Measurements from ENCODE around the gene MAPK8IP3. TPM values are rescaled to one million over a fixed set of nuclear protein-coding genes. Genes with fewer than 3 reads are reported as not detected.

Gene MAPK8IP3
- total and polyA plus RNA-seq, 9 of the 15 experiments (the other 6 are each of a cell fraction or from before 2014, with no cell fraction given): 0.17 to 58.7 (median 16.7) TPM

GRCh38 chr16:1676661-1677060 is 29.3 kb upstream of the MAPK8IP3 start:
- H3K9ac ChIP-seq (ENCODE audit: insufficient read depth in 1 of 2, low read depth in 2 of 2, low read length in 2 of 2): no peak overlapping the region
- peaks cover 36% of the 10 kb centered on the region for H3K79me2 ChIP-seq (ENCODE audit: control insufficient read depth, insufficient read depth, low read length)
- H3K4me3 ChIP-seq: no peak overlapping the region
- no peaks in the 10 kb centered on the region for H3K9me3 ChIP-seq (replicated peaks; ENCODE audit: control insufficient read depth, insufficient read depth, low read depth, low read length)
- intact Hi-C loops (cut with micrococcal nuclease): no loop called here
- WGBS (ENCODE audit: insufficient coverage, low coverage, missing lambda C conversion rate): 89% methylated on average over 12 of the region's 12 CpGs
- H4K20me1 ChIP-seq (replicated peaks; ENCODE audit: control insufficient read depth, insufficient read depth, low read length): peaks cover 6% of the 10 kb centered on the region
- H3K4me1 ChIP-seq (replicated peaks in 1 of 2; ENCODE audit: control insufficient read depth in 2 of 2, insufficient read depth in 2 of 2, low read length in 2 of 2): peaks cover 13 to 30% of the 10 kb centered on the region in 2 experiments; a peak in 4 of 5 replicates
- BruUV-seq (replicated peaks): no TSS peak
- ChIA-PET POLR2A (interaction anchor here (0.6 to 2.6 kb wide), 2 partner anchors 9 to 74 kb away, joined by 3 to 18 read pairs; no protein-coding TSS in a partner anchor), CTCF (ENCODE audit: low intra/inter-chr PET ratio) (no interaction called here)
- peaks cover 68% of the 10 kb centered on the region; the same call in 2 of the 3 replicates for H3K36me3 ChIP-seq (ENCODE audit: control insufficient read depth, insufficient read depth, low read length)
- H3K27me3 ChIP-seq (ENCODE audit: control insufficient read depth in 2 of 2, insufficient read depth in 2 of 2, low read length in 2 of 2): no peaks in the 10 kb centered on the region
- FAIRE-seq (no peak), ATAC-seq (no peak), DNase-seq (ENCODE audit: extremely low read depth in 1 of 4, low spot score in 3 of 4) (no peak)
- no peak overlapping the region for H3K27ac ChIP-seq (ENCODE audit: extremely low read depth, low read depth, low read length)
- TF ChIP-seq MLLT1 (IDR thresholded peaks at IDR 0.05): no peak
- no peak for TF ChIP-seq ZNF184 (CRISPR knock-in tag; IDR thresholded peaks at IDR 0.05)
- no peak for TF ChIP-seq DACH1 (IDR thresholded peaks at IDR 0.05; ENCODE audit: partially characterized antibody)
- no peak for TF ChIP-seq NFE2 (IDR thresholded peaks at IDR 0.05; ENCODE audit: low read depth)
- TF ChIP-seq ZNF740 (CRISPR knock-in tag; IDR thresholded peaks at IDR 0.05): no peak
- TF ChIP-seq ZNF740 (tag; IDR thresholded peaks at IDR 0.05): no peak
- no peak for TF ChIP-seq NUFIP1 (IDR thresholded peaks at IDR 0.05; ENCODE audit: partially characterized antibody)
- TF ChIP-seq MAFF (IDR thresholded peaks at IDR 0.05; ENCODE audit: low read length): no peak
- TF ChIP-seq ELK3 (CRISPR knock-in tag; IDR thresholded peaks at IDR 0.05): no peak
- TF ChIP-seq HES1 (IDR thresholded peaks at IDR 0.05; ENCODE audit: low read depth): no peak
- no peak for TF ChIP-seq HNRNPH1 (optimal IDR thresholded peaks at IDR 0.05; ENCODE audit: low read depth, low read length)
- H3K9me1 ChIP-seq (ENCODE audit: control insufficient read depth, insufficient read depth, low read length): no peaks in the 10 kb centered on the region
- no peak overlapping the region for H2AFZ ChIP-seq (ENCODE audit: low read depth, low read length)
- in situ Hi-C loops (cut with MboI): no loop called here
- H3K4me2 ChIP-seq (ENCODE audit: insufficient read depth, low read length): no peak overlapping the region
